Lower leg skin (tissue), 3 donors: Measurements from ENCODE around the gene COX7B2.

ENCODE experiments used
- CTCF ChIP-seq, 3 donors: fragments of 450-650 bp; IDR thresholded peaks; one replicate each; pipeline ENCODE4 v1.5.1; 2016; ENCODE audit warnings: antibody characterized with exemption in 3 of 3, mild to moderate bottlenecking in 3 of 3, moderate library complexity in 2 of 3
- POLR2A ChIP-seq, 2 donors: fragments of 450-650 bp; IDR thresholded peaks; one replicate each; pipeline ENCODE4 v1.6.1; 2016 to 2017; ENCODE audit warnings: antibody characterized with exemption in 2 of 2, mild to moderate bottlenecking in 1 of 2, moderate library complexity in 1 of 2

GRCh38 chr4:46930891-46931290 is 21.8 kb upstream of the COX7B2 start:
- TF ChIP-seq POLR2A (IDR thresholded peaks at IDR 0.05) (no peak), CTCF (IDR thresholded peaks at IDR 0.05) (no peak)
